ENCODE measurements around the gene RETN.

- TF ChIP-seq EZH2 (IDR thresholded peaks at IDR 0.05; ENCODE audit: insufficient read depth, low read length) (no peak), CTCF (IDR thresholded peaks at IDR 0.05; ENCODE audit: insufficient read depth, low read depth, low read length) (no peak)
These were observed 36.7 kb downstream of the RETN start for GRCh38 chr19:7705387-7706187.
